ENCODE data around the gene WDR73. TPM values are rescaled to one million over a fixed set of nuclear protein-coding genes. Genes with fewer than 3 reads are reported as not detected.

The WDR73 gene
- total RNA-seq = 14.7 and 20.5 TPM in 2 replicates

DNA sequence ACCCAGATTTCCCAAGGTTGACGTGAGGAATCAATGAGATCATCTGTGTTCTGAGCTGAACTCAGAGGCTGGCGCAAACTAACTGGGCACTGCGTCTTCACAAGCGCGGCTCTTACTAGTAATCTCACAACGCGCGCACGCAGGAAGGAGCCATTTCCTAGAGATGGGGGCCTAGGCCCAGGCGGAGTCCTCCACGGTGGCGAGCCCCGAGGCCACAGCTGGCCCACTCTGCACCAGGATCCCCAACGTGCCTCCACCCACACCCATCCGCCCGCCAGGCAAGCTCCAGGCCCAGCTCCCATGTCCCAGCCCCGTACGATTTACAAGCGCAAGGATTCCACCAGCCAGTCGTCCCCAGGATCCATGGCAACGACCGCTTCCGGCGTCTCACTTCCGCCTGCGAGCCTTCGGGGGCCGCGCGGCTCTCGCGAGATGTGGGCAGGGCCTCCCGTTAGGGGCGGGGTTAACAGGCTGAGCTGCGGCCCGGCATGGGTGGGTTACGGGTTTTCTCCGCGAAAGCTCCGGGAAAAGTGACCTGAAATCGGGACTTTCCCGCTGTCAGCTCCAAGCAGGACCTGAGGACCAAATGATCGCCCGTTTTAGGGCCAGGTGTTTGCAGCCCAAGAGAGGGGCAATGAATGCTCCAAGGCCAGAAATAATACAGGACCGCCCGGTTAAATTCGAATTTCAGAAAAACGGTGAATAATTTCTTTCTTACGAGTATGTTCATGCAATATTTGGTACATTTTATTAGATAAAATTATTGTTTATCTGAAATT, at the start of gene WDR73:
TSS of gene WDR73 (minus strand) at position 374 of the 779 bp plus-strand sequence. CDS start at position 365, 9 bp downstream.
- TF ChIP-seq, protein P1, sequence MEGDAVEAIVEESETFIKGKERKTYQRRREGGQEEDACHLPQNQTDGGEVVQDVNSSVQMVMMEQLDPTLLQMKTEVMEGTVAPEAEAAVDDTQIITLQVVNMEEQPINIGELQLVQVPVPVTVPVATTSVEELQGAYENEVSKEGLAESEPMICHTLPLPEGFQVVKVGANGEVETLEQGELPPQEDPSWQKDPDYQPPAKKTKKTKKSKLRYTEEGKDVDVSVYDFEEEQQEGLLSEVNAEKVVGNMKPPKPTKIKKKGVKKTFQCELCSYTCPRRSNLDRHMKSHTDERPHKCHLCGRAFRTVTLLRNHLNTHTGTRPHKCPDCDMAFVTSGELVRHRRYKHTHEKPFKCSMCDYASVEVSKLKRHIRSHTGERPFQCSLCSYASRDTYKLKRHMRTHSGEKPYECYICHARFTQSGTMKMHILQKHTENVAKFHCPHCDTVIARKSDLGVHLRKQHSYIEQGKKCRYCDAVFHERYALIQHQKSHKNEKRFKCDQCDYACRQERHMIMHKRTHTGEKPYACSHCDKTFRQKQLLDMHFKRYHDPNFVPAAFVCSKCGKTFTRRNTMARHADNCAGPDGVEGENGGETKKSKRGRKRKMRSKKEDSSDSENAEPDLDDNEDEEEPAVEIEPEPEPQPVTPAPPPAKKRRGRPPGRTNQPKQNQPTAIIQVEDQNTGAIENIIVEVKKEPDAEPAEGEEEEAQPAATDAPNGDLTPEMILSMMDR (conservative IDR thresholded peaks at IDR 0.05; ENCODE audit: low read depth, low read length) = no peak
- DNase-seq (ENCODE audit: low read depth) = no peak
- peak within 1 kb of the TSS; percentile 57 for H3K4me3 ChIP-seq (ENCODE audit: low read depth, low read length)

DNA sequence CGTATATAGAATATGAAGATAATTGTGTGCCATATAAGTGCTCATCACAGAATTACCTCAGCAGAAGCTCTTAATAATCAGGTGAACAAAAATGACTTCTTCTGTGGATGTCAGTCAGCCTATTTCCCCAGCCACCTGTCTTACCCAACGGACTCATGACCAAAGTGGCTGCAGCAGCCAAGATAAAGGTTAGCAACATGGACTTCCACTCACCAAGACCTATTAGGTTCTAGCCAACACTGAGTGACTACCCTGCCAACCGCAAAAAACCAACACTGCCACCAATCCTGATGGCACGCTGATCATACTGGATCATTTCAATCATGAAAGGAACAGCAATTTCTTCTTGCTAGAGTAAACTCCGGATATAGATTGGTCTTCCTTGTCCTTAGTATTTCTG, 49.7 kb upstream of the WDR73 start:
- TF ChIP-seq, protein P1 (conservative IDR thresholded peaks at IDR 0.05; ENCODE audit: low read depth, low read length) = no peak
- no peak for DNase-seq (ENCODE audit: low read depth)
- no peak overlapping the region for H3K4me3 ChIP-seq (ENCODE audit: low read depth, low read length)

DNA sequence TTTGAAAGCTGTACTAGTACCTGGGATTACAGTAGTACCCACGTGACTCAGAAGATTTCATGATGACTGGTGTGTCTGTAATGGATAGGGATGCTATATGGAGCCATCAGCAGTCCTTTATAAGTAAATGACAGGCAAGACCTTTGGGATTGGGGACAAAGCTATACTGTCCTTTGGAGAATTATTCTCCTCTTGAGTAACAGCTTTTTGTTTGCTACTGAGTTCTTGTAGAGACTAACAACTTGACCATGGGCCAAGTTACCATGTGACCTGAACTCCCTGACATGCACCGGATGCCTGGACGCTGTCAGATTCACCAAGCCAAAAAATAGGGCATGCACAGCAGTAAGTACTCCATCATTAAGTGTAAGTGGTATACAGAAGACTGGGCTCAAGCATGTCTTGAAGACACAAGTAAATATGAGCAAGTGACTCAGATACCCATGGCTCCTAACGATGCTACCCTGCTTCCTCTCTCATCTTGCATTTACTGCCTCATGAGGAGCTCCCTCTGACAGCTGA, 48.9 kb upstream of the WDR73 start:
- TF ChIP-seq, protein P1 (conservative IDR thresholded peaks at IDR 0.05; ENCODE audit: low read depth, low read length) = no peak
- no peak overlapping the region for H3K4me3 ChIP-seq (ENCODE audit: low read depth, low read length)
- DNase-seq (ENCODE audit: low read depth) = no peak

DNA sequence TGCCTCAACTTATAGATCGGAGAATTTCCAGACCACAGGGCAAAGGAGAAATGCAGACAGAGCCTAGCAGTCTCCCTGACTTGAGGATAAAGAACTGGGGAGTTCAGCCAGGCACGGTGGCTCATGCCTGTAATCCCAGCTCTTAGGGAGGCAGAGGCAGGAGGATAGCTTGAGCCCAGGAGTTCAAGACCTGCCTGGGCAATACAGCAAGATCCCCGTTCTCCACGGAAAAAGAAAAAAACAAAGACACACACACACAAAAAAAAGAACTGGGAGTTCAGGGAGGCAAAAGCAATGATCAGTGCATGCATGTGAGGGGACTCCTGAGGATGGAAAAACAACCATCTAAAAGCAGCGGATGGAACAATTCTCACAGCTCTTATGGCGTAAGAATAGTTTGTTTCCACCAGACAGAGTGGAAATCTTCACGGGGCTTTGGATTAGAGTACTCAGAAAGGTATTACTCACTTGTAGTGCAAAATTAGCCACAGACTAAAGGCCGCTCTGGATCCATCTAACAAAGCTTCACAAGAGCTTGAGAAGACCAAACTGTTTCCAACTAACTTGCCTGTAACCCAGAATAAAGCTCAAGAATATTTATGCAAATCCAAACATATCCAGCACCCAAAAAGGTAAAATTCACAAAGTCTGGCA, 45.6 kb upstream of the WDR73 start:
- DNase-seq (ENCODE audit: low read depth) = no peak
- TF ChIP-seq, protein P1 (conservative IDR thresholded peaks at IDR 0.05; ENCODE audit: low read depth, low read length) = no peak
- H3K4me3 ChIP-seq (ENCODE audit: low read depth, low read length) = no peak overlapping the region

DNA sequence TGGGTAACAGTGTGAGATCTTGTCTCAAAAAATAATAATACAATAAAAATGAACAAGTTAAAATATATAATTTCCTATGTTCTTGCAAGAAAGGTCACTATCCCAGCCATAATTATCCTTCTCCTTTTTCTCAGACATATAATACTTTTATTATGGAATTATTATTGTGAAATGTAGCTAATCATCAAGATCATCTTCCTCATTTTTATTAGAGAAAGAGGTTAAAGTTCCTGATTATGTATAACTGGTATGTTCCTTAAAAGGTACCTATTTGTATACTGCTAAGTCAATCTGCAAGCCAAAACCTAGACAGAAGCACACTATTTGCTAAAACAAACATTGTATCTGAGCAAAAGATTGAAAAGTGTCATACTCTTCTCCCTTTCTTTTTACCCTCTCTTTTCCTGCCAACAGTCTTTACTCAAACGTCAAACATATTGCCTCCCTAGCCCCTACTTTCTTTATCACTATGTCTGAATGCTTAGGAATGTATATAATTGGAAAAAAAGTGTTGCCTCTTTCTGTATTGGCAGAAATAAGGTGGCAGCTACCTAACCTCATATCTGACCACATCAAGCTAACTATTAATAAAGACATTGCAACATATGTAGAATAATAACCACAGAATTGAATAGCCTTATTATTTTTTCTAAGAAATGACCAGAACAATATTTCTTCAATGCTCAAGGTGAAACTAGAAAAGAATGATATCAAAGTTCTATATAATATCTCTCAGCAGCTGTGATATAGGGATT, 43.3 kb upstream of the WDR73 start:
- DNase-seq (ENCODE audit: low read depth) = no peak
- TF ChIP-seq, protein P1 (conservative IDR thresholded peaks at IDR 0.05; ENCODE audit: low read depth, low read length) = no peak
- H3K4me3 ChIP-seq (ENCODE audit: low read depth, low read length) = no peak overlapping the region

DNA sequence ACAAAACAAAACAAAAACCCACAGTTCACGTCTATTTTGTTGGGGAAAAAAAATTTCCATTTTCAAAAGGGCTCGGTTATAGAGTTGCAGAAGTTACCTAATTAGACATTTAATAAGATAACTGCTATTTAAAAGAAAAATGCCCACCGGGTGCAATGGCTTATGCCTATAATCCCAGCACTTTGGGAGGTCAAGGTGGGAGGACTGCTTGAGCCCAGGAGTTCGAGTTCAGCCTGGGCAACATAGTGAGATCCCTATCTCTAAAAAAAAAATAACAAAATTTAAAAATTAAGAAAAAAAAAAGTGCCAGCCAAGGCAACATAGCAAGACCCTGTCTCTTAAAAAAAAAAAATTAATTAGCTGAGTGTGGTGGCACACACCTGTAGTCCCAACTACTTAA, 42.7 kb upstream of the WDR73 start:
- H3K4me3 ChIP-seq (ENCODE audit: low read depth, low read length) = no peak overlapping the region
- TF ChIP-seq, protein P1 (conservative IDR thresholded peaks at IDR 0.05; ENCODE audit: low read depth, low read length) = no peak
- DNase-seq (ENCODE audit: low read depth) = no peak
